Lung (tissue), 12 donors: ENCODE data around the gene LTBP1. TPM values are rescaled to one million over a fixed set of nuclear protein-coding genes. Genes with fewer than 3 reads are reported as not detected.

Source experiments
- ATAC-seq: fragments of 200-7000 bp; cut with Tn5 transposase; one replicate; pipeline ENCODE4 v1.9.1; 2020; ENCODE audit warnings: moderate number of reproducible peaks; ENCODE audit not compliant: insufficient read depth, low FRiP score
- DNase-seq, 3 donors: peaks; one replicate each; pipeline ENCODE4 v3.0.0-alpha.2; 2013 to 2017
- H3K27ac ChIP-seq, 2 donors: one replicate each; pipeline ENCODE4 v1.5.1; 2013; ENCODE audit warnings: mild to moderate bottlenecking in 2 of 2, moderate library complexity in 2 of 2, control low read depth in 1 of 2, inconsistent platforms in 1 of 2, low read depth in 1 of 2, low read length in 1 of 2
- H3K27me3 ChIP-seq, 3 donors: one replicate each; pipeline ENCODE4 v1.5.1; 2013; ENCODE audit warnings: low read length in 2 of 3; ENCODE audit not compliant: control insufficient read depth in 3 of 3, insufficient read depth in 3 of 3
- H3K36me3 ChIP-seq, 4 donors: one replicate each; pipeline ENCODE4 v1.5.1; 2013; ENCODE audit warnings: low read length in 4 of 4, mild to moderate bottlenecking in 1 of 4, moderate library complexity in 1 of 4; ENCODE audit not compliant: control insufficient read depth in 4 of 4, insufficient read depth in 4 of 4
- H3K4me1 ChIP-seq, 5 donors: one replicate each; pipeline ENCODE4 v1.5.1; 2013; ENCODE audit warnings: low read length in 5 of 5, mild to moderate bottlenecking in 2 of 5, moderate library complexity in 1 of 5; ENCODE audit not compliant: control insufficient read depth in 5 of 5, insufficient read depth in 5 of 5
- H3K4me3 ChIP-seq: one replicate; pipeline ENCODE4 v1.5.1; 2013; ENCODE audit warnings: mild to moderate bottlenecking, control low read depth, moderate library complexity
- H3K9ac ChIP-seq, 2 donors: one replicate each; pipeline ENCODE4 v1.5.1; 2013; ENCODE audit warnings: low read length in 2 of 2, control low read depth in 1 of 2; ENCODE audit not compliant: insufficient read depth in 1 of 2
- H3K9me3 ChIP-seq, 4 donors: one replicate each; pipeline ENCODE4 v1.5.1; 2013; ENCODE audit warnings: low read length in 3 of 4, mild to moderate bottlenecking in 1 of 4, moderate library complexity in 1 of 4; ENCODE audit not compliant: control insufficient read depth in 4 of 4, insufficient read depth in 3 of 4
- WGBS, 2 donors: extraction: QIAGEN DNeasy Blood & Tissue Kit; methylation state at CpG; one replicate each; pipeline ENCODE4 v1.1.7; 2013; 5-methylcytosine and 5-hydroxymethylcytosine counted together
- polyA plus RNA-seq, 2 donors: library from polyadenylated mRNA; stranded (reverse); fragments of 200-250 nt; gene quantifications; one replicate each; pipeline ENCODE4 v1.2.1, GENCODE V29; 2013
- total RNA-seq, 2 donors: library from RNA; depleted of rRNA in 1 of 2; stranded (reverse); fragments of >200 nt in 1 of 2; gene quantifications; one replicate each; pipeline ENCODE4 v1.2.1, GENCODE V29; 2014 to 2021
- TF ChIP-seq, protein P1 (sequence below): IDR thresholded peaks from 2 replicates; pipeline ENCODE4 v1.5.1; 2012; ENCODE audit warnings: mild to moderate bottlenecking; ENCODE audit errors: control extremely low read depth, extremely low read depth
- donor health status: control.
- donor health status: control.
- donor health status: Bipolar disorder and iron deficiency.
- donor health status: healthy.
- donor health status: DM: yes; HTN: yes; CAD: no.

Gene LTBP1
- total and polyA plus RNA-seq, 4 donors: 8.8 to 57.4 (median 28.6) TPM

DNA sequence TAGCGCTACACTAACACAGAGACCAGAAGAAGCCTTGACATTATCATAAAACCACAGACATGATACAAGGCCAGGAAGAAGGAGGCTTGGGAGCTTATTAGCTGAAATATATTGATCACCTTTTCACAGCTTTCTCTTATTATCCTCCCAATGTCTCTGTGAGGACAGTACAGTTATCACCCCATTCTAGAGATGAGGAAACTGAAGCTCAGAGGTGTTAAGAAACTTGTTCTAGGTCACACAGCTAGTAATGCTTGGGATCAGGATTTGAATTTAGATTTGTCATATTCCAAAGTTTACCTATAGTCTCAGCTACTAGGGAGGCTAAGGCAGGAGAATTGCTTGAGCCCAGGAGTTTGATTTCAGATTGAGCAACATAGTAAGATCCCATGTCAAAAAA is 44.6 kb upstream of the LTBP1 start:
- H3K9ac ChIP-seq: no peak overlapping the region
- DNase-seq (no peak), ATAC-seq (no peak)
- TF ChIP-seq, protein P1, sequence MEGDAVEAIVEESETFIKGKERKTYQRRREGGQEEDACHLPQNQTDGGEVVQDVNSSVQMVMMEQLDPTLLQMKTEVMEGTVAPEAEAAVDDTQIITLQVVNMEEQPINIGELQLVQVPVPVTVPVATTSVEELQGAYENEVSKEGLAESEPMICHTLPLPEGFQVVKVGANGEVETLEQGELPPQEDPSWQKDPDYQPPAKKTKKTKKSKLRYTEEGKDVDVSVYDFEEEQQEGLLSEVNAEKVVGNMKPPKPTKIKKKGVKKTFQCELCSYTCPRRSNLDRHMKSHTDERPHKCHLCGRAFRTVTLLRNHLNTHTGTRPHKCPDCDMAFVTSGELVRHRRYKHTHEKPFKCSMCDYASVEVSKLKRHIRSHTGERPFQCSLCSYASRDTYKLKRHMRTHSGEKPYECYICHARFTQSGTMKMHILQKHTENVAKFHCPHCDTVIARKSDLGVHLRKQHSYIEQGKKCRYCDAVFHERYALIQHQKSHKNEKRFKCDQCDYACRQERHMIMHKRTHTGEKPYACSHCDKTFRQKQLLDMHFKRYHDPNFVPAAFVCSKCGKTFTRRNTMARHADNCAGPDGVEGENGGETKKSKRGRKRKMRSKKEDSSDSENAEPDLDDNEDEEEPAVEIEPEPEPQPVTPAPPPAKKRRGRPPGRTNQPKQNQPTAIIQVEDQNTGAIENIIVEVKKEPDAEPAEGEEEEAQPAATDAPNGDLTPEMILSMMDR: no peak
- H3K4me1 ChIP-seq: no peaks in the 10 kb centered on the region
- WGBS, 2 donors: 40 to 95% methylated on average over 1 of the region's 1 CpG
- no peaks in the 10 kb centered on the region for H3K36me3 ChIP-seq
- H3K4me3 ChIP-seq: no peak overlapping the region
- peaks cover 0 to 2% (median 0%) of the 10 kb centered on the region in 4 donors for H3K9me3 ChIP-seq
- no peaks in the 10 kb centered on the region for H3K27me3 ChIP-seq
- no peak overlapping the region for H3K27ac ChIP-seq

GRCh38 chr2:32902986-32903385 is 43.8 kb upstream of the LTBP1 start:
- H3K9me3 ChIP-seq: no peaks in the 10 kb centered on the region
- TF ChIP-seq, protein P1: no peak
- H3K9ac ChIP-seq: no peak overlapping the region
- no peak for DNase-seq
- H3K27ac ChIP-seq: no peak overlapping the region
- no peak for ATAC-seq
- H3K27me3 ChIP-seq: no peaks in the 10 kb centered on the region
- 51 to 74% methylated on average over 4 of the region's 4 CpGs for WGBS, 2 donors
- H3K36me3 ChIP-seq: no peaks in the 10 kb centered on the region
- H3K4me1 ChIP-seq: no peaks in the 10 kb centered on the region
- H3K4me3 ChIP-seq: no peak overlapping the region

- Histone ChIP-seq H3K4me1 (no peaks in the 10 kb centered on the region), H3K27ac (no peak overlapping the region), H3K9me3 (no peaks in the 10 kb centered on the region), H3K27me3 (no peaks in the 10 kb centered on the region), H3K9ac (no peak overlapping the region), H3K36me3 (no peaks in the 10 kb centered on the region), H3K4me3 (no peak overlapping the region)
- TF ChIP-seq, protein P1: no peak
- ATAC-seq (no peak), DNase-seq (no peak)
- 93 to 94% methylated on average over 3 of the region's 3 CpGs for WGBS, 2 donors
Observed at GRCh38 chr2:32904074-32904473, 42.7 kb upstream of the LTBP1 start.

GRCh38 chr2:32904751-32905150 is 42.0 kb upstream of the LTBP1 start:
- H3K36me3 ChIP-seq: no peaks in the 10 kb centered on the region
- no peaks in the 10 kb centered on the region for H3K27me3 ChIP-seq
- H3K4me3 ChIP-seq: no peak overlapping the region
- H3K4me1 ChIP-seq: no peaks in the 10 kb centered on the region
- ATAC-seq (no peak), DNase-seq (no peak)
- H3K9ac ChIP-seq: no peak overlapping the region
- TF ChIP-seq, protein P1: no peak
- no peaks in the 10 kb centered on the region for H3K9me3 ChIP-seq
- no peak overlapping the region for H3K27ac ChIP-seq
- WGBS, 2 donors: 77 to 86% methylated on average over 3 of the region's 3 CpGs
